ENCODE data around the gene FAAP100. TPM values are rescaled to one million over a fixed set of nuclear protein-coding genes. Genes with fewer than 3 reads are reported as not detected.

The FAAP100 gene
- total and polyA plus RNA-seq, 2 donors (not counting 1 experiment from before 2014, with no cell fraction given), result 62.0 to 72.7 TPM

GRCh38 chr17:81556175-81556691, 4.1 kb upstream of the FAAP100 start:
- no peak for TF ChIP-seq EZH2 (IDR thresholded peaks at IDR 0.05; ENCODE audit: borderline replicate concordance, insufficient read depth, low read depth, low read length, poor library complexity, severe bottlenecking)
- TF ChIP-seq, protein P1, sequence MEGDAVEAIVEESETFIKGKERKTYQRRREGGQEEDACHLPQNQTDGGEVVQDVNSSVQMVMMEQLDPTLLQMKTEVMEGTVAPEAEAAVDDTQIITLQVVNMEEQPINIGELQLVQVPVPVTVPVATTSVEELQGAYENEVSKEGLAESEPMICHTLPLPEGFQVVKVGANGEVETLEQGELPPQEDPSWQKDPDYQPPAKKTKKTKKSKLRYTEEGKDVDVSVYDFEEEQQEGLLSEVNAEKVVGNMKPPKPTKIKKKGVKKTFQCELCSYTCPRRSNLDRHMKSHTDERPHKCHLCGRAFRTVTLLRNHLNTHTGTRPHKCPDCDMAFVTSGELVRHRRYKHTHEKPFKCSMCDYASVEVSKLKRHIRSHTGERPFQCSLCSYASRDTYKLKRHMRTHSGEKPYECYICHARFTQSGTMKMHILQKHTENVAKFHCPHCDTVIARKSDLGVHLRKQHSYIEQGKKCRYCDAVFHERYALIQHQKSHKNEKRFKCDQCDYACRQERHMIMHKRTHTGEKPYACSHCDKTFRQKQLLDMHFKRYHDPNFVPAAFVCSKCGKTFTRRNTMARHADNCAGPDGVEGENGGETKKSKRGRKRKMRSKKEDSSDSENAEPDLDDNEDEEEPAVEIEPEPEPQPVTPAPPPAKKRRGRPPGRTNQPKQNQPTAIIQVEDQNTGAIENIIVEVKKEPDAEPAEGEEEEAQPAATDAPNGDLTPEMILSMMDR (IDR thresholded peaks at IDR 0.05), result no peak
- no peaks in the 10 kb centered on the region for H3K27me3 ChIP-seq (replicated peaks in 1 of 4; ENCODE audit: control extremely low read depth in 1 of 4, control insufficient read depth in 3 of 4, insufficient read depth in 4 of 4, low read length in 3 of 4)
- Mint-ChIP-seq H3K4me1 (peaks cover 35% of the 10 kb centered on the region), H3K9me3 (ENCODE audit: insufficient read depth) (no peaks in the 10 kb centered on the region), H3K27ac (peak overlapping the region; percentile 26), H3K27me3 (no peaks in the 10 kb centered on the region), H3K4me3 (no peak overlapping the region)
- ChIA-PET CTCF (no interaction called here), POLR2A (no interaction called here)
- no peak overlapping the region for H2AFZ ChIP-seq (ENCODE audit: insufficient read depth, low read depth, low read length, poor library complexity, severe bottlenecking)
- DNase-seq, result no peak
- H3K36me3 ChIP-seq (replicated peaks in 1 of 2; ENCODE audit: control extremely low read depth in 1 of 2, control insufficient read depth in 1 of 2, extremely low read depth in 1 of 2, insufficient read depth in 2 of 2, low read length in 1 of 2), result peaks cover 0 to 31% of the 10 kb centered on the region in 2 experiments
- peaks cover 11% of the 10 kb centered on the region for H4K20me1 ChIP-seq (ENCODE audit: control insufficient read depth, insufficient read depth, low read length, poor library complexity, severe bottlenecking)
- H3K9ac ChIP-seq (ENCODE audit: low read length), result no peak overlapping the region
- H3K4me1 ChIP-seq (ENCODE audit: control insufficient read depth in 2 of 2, insufficient read depth in 2 of 2, low read length in 2 of 2), result peaks cover 27 to 42% of the 10 kb centered on the region in 2 donors
- intact Hi-C loops (cut with micrococcal nuclease), result no loop called here
- H3K9me3 ChIP-seq (ENCODE audit: control extremely low read depth in 1 of 3, control insufficient read depth in 2 of 3, insufficient read depth in 1 of 3, low read length in 2 of 3), result no peaks in the 10 kb centered on the region
- H3K4me2 ChIP-seq (replicated peaks; ENCODE audit: low read depth, low read length, poor library complexity, severe bottlenecking), result no peak overlapping the region
- 90% methylated on average over 9 of the region's 9 CpGs for WGBS (ENCODE audit: insufficient coverage)
- H3K4me3 ChIP-seq (ENCODE audit: control extremely low read depth in 1 of 5, extremely low read depth in 1 of 5, insufficient read depth in 1 of 5, low read depth in 2 of 5, low read length in 4 of 5), result no peak overlapping the region
- ATAC-seq (ENCODE audit: low read depth), result no peak
- peaks cover 32% of the 10 kb centered on the region for H3K79me2 ChIP-seq (ENCODE audit: control insufficient read depth, insufficient read depth, low read length)
- no peak overlapping the region for H3K27ac ChIP-seq (ENCODE audit: low read length in 2 of 2)

DNA sequence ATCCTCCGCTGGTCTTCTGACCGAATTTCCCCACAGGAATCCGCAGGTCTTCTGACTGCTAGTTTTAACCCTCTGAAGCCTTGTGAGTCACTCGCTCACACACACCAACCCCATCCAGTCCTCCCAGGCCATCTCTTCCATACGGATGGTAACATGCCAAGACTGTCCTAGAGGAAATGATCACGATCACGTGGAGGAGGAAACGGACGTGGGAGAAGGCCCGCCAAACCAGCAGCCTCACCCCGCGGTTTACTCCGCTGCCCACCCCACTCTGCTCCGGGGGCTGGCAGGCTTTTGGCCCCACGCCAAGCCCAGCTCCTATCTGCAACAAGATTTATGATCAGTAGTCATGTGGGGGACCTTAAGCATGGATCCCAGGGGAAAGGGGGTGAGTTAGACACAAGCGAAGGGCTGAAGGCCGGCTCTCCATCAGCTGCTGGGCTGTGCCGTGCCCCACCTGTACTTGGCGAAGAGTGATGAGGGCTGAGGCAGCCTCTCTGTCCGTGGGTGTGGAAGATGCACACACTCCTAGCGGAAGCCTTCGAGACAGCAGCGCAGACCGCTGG, 1.5 kb upstream of the FAAP100 start:
- Mint-ChIP-seq H3K4me1 (peaks cover 33% of the 10 kb centered on the region), H3K9me3 (ENCODE audit: insufficient read depth) (no peaks in the 10 kb centered on the region), H3K27me3 (no peaks in the 10 kb centered on the region), H3K27ac (peak overlapping the region; percentile 93), H3K4me3 (peak overlapping the region; percentile 92)
- H3K36me3 ChIP-seq (replicated peaks in 1 of 2; ENCODE audit: control extremely low read depth in 1 of 2, control insufficient read depth in 1 of 2, extremely low read depth in 1 of 2, insufficient read depth in 2 of 2, low read length in 1 of 2), result peaks cover 0 to 37% of the 10 kb centered on the region in 2 experiments
- no peaks in the 10 kb centered on the region for H3K27me3 ChIP-seq (replicated peaks in 1 of 4; ENCODE audit: control extremely low read depth in 1 of 4, control insufficient read depth in 3 of 4, insufficient read depth in 4 of 4, low read length in 3 of 4)
- H2AFZ ChIP-seq (ENCODE audit: insufficient read depth, low read depth, low read length, poor library complexity, severe bottlenecking), result peak overlapping the region; percentile 94
- H3K9ac ChIP-seq (ENCODE audit: low read length), result peak overlapping the region; percentile 93
- peaks cover 43% of the 10 kb centered on the region for H3K79me2 ChIP-seq (ENCODE audit: control insufficient read depth, insufficient read depth, low read length)
- TF ChIP-seq EZH2 (IDR thresholded peaks at IDR 0.05; ENCODE audit: borderline replicate concordance, insufficient read depth, low read depth, low read length, poor library complexity, severe bottlenecking), result no peak
- TF ChIP-seq, protein P1 (IDR thresholded peaks at IDR 0.05), result no peak
- CTCF ChIA-PET, result interaction anchor here (1.2 to 1.3 kb wide), 2 partner anchors 35 to 262 kb away, joined by 3 read pairs; no protein-coding TSS in a partner anchor
- peaks cover 30% of the 10 kb centered on the region for H4K20me1 ChIP-seq (ENCODE audit: control insufficient read depth, insufficient read depth, low read length, poor library complexity, severe bottlenecking)
- 12% methylated on average over 21 of the region's 24 CpGs for WGBS (ENCODE audit: insufficient coverage)
- no peak for ATAC-seq (ENCODE audit: low read depth)
- no peak for DNase-seq
- H3K9me3 ChIP-seq (ENCODE audit: control extremely low read depth in 1 of 3, control insufficient read depth in 2 of 3, insufficient read depth in 1 of 3, low read length in 2 of 3), result no peaks in the 10 kb centered on the region
- H3K4me2 ChIP-seq (replicated peaks; ENCODE audit: low read depth, low read length, poor library complexity, severe bottlenecking), result peak overlapping the region; percentile 97
- POLR2A ChIA-PET, result interaction anchor here (1.5 to 3.3 kb wide), 2 partner anchors 39 to 41 kb away, joined by 3 to 33 read pairs; partner anchors contain the start of gene ACTG1
- H3K4me3 ChIP-seq (ENCODE audit: control extremely low read depth in 1 of 5, extremely low read depth in 1 of 5, insufficient read depth in 1 of 5, low read depth in 2 of 5, low read length in 4 of 5), result peak overlapping the region; percentile 32 to 97 (median 91)
- intact Hi-C loops (cut with micrococcal nuclease), result loop anchor here (1.0 to 5.0 kb wide), 4 partner anchors 8 to 301 kb away; partner anchors contain the start of genes CCDC137 and OXLD1
- H3K27ac ChIP-seq (ENCODE audit: low read length in 2 of 2), result peak overlapping the region; percentile 66 to 86
- H3K4me1 ChIP-seq (ENCODE audit: control insufficient read depth in 2 of 2, insufficient read depth in 2 of 2, low read length in 2 of 2), result peaks cover 18 to 23% of the 10 kb centered on the region in 2 donors

All from B cell (primary cell).